Embryonic facial prominence (tissue), 1 donor: ENCODE measurements around the gene CPNE6.
"Not testable (repeated sequence)": the region's sequence is repeated elsewhere in the genome, so short reads cannot be mapped to it uniquely, and the experiment has no call there.

Experiments
- DNase-seq: peaks from one replicate; pipeline ENCODE4 v3.0.0-alpha.2; 2016; ENCODE audit errors: extremely low spot score

CPNE6 gene

DNA sequence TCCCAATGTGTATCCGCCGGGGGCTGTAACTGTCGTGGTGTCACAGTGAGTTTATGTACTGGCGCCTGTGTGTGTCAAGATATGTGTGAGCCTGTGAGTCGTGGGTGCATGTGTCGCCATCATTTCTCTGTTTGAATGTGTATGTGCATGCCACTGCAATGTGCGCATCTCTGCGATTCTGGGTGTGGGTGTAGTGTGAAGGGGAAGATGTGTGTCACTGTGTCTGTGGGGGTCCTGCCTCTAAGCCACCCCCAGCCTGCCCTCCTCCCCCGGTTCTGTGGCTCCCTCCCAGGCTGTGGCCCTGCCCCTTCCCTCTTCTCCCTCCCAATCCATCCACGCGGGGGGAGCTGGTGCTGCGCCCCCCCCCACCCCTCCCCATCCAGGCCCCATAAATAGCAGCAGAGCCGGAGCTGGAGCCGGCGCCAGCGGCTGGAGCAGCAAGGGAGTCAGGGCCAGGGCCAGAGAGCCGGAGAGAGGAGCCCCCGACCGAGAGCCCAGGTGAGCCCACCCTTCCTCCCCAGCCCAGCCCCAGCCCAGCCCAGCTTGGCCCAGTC is at the start of gene CPNE6:
Gene CPNE6 (plus strand): TSS at position 419 of the 554 bp plus-strand sequence. CDS start 1,375 bp downstream, outside the sequence.
- no peak for DNase-seq

GRCh38 chr14:24024939-24025418 is 46.4 kb upstream of the CPNE6 start:
- DNase-seq, result not testable (repeated sequence)

- DNase-seq, result not testable (repeated sequence)
Observed at GRCh38 chr14:24029687-24030086, 41.7 kb upstream of the CPNE6 start.

GRCh38 chr14:24031331-24031730 is 40.0 kb upstream of the CPNE6 start:
- not testable (repeated sequence) for DNase-seq

DNA sequence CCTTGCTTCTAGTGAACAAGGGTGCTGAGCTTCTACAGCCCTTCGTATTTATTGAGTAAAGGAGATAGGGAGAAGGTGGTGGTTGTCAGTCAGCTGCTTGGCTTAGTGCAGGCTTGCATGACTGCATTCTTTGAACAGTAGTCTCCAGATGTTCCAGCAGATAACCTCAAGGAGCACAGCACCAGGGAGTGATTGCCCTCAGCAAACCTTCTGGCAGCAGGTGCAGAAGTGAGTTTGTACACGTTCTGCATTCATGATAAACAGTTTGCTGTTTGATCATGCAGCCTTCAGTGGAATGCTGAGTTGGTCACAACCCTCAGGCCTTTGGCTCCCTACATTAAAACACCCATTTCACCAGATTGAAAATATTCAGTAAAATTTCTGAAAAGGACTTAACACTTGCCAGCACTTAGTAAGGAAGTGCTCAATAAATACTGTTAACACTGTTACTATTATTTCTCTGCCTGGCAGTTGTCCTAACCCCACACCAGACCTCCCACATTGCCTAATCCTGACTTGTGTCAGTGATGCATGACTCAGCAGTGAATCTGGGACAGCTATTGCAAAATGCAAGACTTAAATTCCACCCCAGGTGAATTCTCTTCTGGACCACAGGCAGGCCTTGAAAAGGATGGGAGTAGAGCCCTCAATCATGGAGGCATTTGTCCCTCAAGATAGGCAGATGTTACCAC is 38.5 kb upstream of the CPNE6 start:
- DNase-seq, result no peak

DNA sequence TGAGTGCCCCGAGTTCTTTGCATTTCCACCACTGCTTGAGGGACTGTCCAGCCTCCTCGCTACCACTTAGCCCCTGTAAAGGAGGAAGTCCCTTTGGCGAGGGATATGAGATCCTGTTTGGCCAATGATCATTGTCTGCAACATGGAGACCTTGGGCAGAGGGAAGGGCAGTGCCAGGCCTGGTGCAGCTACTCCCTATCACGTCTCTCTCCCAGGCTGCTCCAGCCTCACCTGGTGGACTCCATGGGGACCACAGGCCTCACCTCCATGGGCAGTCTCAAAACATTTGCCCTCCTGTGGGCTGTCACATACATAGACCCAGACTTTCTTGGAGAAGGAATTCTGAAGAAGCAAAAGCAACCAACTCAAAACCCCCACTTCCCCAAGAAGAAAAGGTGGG is 35.6 kb upstream of the CPNE6 start:
- DNase-seq, result not testable (repeated sequence)

DNA sequence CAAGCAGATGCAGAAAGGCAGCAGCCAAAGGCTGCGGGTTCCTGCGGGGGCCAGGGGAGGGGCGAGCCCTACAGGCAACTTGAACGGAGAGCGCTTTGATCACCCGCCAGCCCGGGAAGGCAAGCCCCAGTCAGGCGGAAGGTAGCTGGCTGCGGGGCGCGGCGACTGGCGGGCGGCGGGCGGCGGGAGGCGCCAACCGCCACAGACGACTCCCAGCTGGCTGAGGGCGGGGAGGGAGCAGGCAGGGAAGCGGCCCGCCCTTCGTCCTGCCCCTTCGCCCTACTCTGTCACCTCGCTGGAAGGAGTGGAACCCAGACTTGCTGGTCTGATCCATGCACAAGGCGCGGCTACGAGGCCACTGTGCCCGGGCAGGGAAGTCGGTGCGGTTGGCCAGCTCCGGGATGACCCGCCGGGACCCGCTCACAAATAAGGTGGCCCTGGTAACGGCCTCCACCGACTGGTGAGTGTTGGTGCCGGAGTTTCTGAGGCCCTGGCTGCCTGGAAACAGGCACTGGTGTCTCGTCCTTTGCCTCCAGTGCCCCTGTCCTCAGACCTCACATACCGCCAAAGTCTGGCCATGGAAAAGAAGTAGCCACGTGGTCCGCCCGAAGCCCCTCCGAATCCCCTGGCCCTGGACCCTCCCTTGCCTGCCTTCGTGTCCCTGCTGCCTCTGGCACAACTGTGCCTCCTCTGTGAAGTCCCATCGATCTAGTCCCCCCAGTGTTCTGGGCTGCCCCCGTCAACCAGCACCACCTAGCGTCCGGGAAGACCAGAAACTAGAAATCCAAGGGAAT is 35.0 kb upstream of the CPNE6 start:
- peak; percentile 55 for DNase-seq

- DNase-seq, result not testable (repeated sequence)
Observed at GRCh38 chr14:24036963-24037657, 34.3 kb upstream of the CPNE6 start.

DNA sequence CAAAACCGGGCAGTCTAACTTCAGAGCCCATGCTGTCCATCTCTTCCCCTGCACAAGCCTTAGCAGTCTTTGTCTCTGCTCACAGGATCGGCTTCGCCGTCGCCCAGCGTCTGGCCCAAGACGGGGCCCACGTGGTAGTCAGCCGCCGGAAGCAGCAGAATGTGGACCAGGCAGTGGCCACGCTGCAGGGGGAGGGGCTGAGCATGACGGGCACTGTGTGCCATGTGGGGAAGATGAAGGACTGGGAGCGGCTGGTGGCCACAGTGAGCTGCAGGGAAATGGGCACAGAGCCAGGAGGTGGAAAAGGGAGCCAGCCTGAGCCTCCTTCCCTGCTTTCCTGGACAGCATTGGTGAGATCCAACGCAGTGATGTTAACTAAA is 33.7 kb upstream of the CPNE6 start:
- no peak for DNase-seq

GRCh38 chr14:24038686-24039085 is 32.7 kb upstream of the CPNE6 start:
- DNase-seq, result no peak

- no peak for DNase-seq
Observed at GRCh38 chr14:24040692-24041091, 30.7 kb upstream of the CPNE6 start.

DNA sequence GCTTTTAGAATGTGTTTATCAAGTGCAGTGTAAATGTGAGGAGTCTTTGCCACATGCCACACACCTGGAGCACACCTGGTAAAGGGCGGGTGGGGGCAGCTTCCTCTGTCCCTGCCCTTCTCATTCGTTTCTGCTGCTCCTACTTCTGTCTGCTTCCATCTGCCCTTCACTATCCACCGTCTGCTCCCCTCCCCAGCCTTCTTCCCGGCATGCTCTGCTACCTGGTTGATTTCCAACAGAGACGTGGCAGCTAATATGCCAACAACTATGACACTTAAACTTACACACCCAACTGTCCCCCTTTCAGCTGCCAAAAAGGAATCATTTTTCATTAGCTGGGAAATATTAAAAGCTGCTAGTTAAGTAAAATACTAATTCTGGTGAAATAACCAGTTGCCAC is 28.6 kb upstream of the CPNE6 start:
- no peak for DNase-seq

- not testable (repeated sequence) for DNase-seq
Observed at GRCh38 chr14:24049002-24049401, 22.4 kb upstream of the CPNE6 start.

DNA sequence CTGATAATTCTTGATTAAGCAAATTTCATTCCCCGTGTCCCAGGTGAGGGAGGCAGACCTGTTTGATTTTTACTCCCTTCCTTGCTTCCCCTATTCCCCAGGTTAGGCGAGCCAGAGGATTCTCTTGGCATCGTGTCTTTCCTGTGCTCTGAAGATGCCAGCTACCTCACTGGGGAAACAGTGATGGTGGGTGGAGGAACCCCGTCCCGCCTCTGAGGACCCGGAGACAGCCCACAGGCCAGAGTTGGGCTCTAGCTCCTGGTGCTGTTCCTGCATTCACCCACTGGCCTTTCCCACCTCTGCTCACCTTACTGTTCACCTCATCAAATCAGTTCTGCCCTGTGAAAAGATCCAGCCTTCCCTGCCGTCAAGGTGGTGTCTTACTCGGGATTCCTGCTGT is 20.6 kb upstream of the CPNE6 start:
- not testable (repeated sequence) for DNase-seq

DNA sequence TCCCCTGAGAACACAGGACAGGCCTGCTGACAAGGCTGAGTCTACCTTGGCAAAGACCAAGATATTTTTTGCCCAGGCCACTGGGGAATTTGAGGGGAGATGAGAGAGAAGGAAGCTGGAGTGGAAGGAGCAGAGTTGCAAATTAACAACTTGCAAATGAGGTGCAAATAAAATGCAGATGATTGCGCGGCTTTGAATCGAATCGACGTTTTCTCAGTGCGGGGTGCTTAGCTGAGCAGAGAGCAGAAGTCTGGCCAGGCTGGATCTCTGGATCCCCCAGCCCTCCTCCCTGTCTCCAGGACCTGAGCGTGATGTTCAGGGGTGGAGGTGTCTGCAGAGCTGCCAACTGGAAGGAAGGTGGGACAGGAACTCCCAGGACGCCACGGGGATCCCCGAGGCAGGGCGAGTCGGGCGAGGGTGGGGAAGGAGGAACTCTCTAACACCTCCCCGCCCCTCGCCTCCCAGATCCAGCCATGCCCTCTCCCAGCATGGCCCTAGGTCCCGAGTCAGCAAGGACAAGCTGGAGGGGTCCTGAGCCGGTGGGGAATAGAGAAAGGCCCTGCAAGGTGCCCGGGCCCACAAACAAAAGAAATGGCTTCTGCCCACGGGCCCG is 20.1 kb upstream of the CPNE6 start:
- DNase-seq, result no peak

- no peak for DNase-seq
Observed at GRCh38 chr14:24051789-24052655, 19.3 kb upstream of the CPNE6 start, which contains the start of gene CARMIL3. TSS of gene CARMIL3 (plus strand) at chr14:24052009. CDS start at chr14:24052154, 145 bp downstream.

DNA sequence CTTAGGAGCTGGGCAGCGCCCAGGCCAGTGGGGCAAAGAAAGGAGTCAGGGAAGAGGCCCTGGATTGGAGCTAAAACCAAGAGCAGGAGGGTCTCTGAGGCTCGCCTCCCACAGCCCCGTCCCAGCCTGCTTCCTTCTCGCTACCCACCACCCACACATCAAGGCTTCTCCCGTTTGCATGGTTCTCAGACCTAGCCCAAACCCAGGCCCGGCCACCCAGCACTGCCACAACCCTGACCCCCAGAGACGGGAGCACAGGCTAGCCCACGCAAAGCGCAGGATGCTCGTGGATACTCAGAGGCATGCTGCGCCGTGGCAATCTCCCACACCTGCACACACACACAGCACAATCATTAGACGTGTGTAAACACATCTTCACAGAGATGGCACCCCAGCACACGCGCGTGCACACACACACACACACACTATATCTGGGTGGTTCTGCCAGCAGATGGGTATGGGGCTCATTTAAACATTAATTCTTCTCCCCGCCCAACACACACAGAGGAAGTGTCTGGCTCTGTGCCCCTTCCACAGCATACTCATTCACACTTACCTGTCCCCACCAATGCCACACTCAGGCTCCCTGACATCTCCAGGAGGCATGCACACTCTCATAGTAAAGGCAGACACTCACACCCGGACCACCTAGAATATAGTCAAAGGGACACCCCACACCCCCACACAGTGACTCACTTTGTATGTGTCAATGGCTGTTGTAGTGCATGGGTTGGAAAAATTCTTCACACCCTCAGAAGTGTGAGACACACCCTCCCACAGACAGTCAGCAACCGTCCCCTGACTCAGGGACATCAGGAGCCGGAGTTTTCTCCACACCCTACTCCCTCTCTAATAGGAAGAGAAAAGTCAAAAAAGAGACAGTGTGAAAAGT is 18.5 kb upstream of the CPNE6 start:
- DNase-seq, result no peak

DNA sequence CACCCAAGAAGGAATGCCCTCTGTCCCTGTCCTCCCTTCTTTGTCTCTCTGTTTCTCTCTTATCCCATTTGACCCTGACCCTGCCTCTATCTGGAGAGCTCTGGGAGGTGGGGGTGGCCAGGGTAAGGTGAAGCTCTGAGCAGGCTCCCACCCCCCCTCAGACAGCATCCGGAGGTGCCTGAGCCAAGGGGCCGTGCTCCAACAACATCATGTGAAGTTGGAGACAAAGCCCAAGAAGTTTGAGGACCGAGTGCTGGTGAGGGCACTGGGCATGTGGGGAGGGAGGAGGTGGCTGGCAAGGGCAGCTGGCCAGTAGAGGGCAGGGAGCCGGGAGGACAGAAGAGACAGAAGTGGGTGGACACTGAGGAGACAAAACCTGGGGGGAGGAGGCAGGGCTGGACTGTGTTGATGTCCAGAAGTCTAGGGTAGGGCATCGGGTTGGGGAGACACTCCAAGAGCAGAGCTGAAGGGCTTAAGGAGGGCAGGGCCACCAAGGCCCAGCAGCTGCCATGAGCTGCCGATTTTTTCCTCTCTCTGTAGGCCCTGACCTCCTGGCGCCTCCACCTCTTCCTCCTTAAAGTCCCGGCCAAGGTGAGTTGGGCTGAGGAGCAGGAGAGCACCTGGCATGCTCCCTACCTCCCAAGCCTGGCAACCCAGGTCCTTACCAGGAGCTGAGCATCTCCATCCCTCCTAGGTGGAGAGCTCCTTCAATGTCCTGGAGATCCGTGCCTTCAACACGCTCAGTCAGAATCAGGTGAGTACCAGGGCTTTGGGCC is 17.6 kb upstream of the CPNE6 start:
- no peak for DNase-seq

- DNase-seq, result no peak
Observed at GRCh38 chr14:24054324-24054641, 17.1 kb upstream of the CPNE6 start.
